22Rv1 (cell line): ENCODE measurements around the gene SMAD3.

Source experiments
- H3K27ac ChIP-seq: fragments of 450-650 bp; 2 replicates; pipeline ENCODE4 v1.5.1; 2017
- ZFX ChIP-seq: fragments of 450-650 bp; IDR thresholded peaks from 2 replicates; pipeline ENCODE4 v1.6.1; 2017; ENCODE audit warnings: antibody characterized with exemption, borderline replicate concordance
- TF ChIP-seq, protein P1 (sequence below): fragments of 450-650 bp; IDR thresholded peaks from 2 replicates; pipeline ENCODE4 v1.5.1; 2017; ENCODE audit warnings: mild to moderate bottlenecking

Gene SMAD3

DNA sequence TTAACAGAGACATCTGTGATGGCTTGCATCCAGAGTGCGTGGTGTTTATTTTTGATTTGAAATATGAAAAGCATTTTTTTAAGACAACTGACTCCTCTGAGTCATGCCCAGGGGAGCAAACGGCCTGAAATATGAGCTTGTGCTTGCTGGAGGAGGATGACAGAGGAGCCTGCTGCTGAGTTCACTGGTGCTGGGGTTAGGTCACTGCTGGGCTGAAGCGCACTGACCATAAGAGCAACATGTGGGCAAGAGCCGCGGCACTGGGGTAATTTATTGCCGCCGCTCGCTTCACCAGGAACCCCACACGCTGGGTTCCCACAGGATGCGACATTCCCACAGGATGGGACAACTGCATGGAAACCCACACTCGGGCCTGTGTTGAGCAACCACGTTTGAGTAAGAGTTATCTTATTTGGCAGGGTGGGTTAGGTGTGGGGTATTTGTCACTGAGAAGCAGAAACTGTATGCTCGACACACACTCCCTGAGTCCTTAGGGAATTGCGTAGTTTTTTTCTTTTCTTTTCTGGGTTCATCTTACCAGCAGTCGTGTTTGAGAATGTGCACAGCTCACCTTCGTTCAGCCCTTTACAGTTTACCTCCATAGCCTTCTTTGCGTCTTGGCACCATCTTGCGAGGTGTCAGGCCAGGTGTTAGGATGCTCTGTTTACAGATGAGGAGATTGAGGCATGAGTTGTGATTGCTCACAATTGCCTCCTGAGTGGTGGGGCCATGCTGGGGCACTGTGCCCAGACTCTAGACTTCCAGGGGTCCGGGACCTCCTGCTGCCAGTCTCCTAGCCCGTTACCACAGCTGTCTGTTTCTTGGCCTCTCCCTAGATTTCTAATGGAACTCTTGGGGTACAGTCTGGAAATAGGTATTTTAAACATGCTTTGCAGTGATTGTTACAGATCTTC lies 60.4 kb downstream of the SMAD3 start:
- no peak overlapping the region for H3K27ac ChIP-seq
- TF ChIP-seq ZFX = no peak
- TF ChIP-seq, protein P1, sequence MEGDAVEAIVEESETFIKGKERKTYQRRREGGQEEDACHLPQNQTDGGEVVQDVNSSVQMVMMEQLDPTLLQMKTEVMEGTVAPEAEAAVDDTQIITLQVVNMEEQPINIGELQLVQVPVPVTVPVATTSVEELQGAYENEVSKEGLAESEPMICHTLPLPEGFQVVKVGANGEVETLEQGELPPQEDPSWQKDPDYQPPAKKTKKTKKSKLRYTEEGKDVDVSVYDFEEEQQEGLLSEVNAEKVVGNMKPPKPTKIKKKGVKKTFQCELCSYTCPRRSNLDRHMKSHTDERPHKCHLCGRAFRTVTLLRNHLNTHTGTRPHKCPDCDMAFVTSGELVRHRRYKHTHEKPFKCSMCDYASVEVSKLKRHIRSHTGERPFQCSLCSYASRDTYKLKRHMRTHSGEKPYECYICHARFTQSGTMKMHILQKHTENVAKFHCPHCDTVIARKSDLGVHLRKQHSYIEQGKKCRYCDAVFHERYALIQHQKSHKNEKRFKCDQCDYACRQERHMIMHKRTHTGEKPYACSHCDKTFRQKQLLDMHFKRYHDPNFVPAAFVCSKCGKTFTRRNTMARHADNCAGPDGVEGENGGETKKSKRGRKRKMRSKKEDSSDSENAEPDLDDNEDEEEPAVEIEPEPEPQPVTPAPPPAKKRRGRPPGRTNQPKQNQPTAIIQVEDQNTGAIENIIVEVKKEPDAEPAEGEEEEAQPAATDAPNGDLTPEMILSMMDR = no peak

DNA sequence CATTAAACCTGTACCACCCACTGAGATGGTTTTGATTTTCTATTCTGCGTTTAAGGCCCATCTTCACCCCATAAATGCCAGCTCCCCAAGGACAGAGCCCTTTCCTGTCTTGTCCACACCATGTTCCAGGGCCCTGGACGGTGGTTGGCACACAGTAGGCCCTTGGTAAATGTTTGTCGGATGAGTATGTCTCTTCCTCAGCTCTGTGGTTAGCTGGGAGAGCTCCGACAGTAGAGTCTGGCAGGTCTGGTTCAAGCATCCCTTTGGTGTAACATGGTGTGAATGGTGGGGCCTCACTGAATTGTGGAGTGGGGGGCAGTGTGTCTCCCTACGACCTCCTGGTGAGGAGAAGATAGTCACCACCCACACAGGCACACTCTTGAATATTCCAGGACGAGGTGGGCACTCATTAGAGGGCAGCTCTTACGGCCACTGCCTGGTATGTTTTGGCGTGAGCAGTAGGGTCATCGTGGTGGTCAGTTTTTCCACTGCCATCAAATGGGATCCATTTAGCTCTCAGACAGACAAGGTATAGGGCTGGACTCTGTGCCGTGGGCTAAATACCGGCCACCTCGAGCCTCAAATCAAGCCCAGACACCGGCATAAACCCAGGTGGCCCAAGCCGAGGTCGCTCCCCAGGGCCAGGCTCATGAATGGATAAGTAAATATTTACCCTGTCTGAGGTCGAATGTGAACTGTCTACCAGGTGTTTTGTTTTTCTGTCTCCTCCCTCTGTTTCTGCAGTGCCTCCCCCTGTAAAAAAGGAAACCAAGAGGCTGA lies 61.3 kb downstream of the SMAD3 start:
- TF ChIP-seq, protein P1 = no peak
- no peak for TF ChIP-seq ZFX
- H3K27ac ChIP-seq = no peak overlapping the region

DNA sequence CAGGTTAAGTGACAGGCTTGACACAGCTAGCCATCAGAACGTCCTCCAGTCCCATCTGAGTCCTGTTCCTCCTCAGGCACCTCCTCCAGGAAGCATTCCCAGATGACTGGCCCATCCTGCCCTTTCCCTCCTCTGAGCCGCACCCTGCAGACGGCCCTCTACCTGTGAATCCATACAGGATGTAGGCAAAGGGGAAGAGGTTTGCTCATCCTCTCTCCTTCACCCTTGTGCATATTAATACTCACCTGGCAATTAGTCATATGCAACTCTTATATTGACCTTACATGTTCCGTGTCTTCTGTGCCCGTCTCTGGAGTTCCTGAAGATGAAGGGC lies 61.9 kb downstream of the SMAD3 start:
- TF ChIP-seq ZFX = no peak
- TF ChIP-seq, protein P1 = no peak
- H3K27ac ChIP-seq = no peak overlapping the region

DNA sequence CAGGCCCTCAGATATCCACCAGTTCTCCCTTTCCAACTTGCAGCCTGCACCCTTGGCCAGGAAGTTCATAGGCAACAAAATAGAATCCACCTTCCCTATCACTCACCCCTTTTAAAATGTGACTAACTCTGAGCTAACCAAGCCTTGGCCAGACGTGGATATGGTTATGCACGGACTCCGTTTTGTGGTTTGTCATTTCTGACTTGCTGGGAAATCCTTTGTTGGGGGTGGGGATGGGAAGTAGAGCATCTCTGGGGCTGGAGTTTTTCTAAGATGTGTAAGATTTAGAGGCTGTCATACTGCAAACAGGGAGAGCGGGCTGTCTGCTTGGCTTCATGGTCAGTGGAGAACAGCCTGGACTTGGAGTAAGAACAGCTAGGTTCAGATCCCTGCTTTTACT lies 62.6 kb downstream of the SMAD3 start:
- TF ChIP-seq, protein P1 = no peak
- no peak for TF ChIP-seq ZFX

DNA sequence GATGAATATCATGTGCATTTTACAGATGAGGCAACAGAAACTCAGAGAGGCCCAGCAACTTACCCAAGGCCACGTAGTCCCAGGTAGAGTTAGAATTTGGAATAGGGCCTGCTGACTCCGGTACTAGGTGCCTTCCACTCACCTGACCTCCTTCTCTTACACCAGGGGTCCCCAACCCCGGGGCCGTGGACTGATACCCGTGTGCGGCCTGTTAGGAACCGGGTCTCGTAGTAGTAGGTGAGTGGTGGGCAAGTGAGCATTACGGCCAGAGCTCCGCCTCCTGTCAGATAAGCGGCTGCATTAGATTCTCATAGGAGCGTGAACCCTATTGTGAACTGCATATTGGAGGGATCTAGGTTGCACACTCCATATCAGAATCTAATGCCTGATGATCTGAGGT lies 64.8 kb downstream of the SMAD3 start:
- no peak overlapping the region for H3K27ac ChIP-seq
- TF ChIP-seq ZFX = no peak
- TF ChIP-seq, protein P1 = no peak

More for the DNA sequence above, 62.6 kb downstream of the SMAD3 start:
- H3K27ac ChIP-seq = no peak overlapping the region

DNA sequence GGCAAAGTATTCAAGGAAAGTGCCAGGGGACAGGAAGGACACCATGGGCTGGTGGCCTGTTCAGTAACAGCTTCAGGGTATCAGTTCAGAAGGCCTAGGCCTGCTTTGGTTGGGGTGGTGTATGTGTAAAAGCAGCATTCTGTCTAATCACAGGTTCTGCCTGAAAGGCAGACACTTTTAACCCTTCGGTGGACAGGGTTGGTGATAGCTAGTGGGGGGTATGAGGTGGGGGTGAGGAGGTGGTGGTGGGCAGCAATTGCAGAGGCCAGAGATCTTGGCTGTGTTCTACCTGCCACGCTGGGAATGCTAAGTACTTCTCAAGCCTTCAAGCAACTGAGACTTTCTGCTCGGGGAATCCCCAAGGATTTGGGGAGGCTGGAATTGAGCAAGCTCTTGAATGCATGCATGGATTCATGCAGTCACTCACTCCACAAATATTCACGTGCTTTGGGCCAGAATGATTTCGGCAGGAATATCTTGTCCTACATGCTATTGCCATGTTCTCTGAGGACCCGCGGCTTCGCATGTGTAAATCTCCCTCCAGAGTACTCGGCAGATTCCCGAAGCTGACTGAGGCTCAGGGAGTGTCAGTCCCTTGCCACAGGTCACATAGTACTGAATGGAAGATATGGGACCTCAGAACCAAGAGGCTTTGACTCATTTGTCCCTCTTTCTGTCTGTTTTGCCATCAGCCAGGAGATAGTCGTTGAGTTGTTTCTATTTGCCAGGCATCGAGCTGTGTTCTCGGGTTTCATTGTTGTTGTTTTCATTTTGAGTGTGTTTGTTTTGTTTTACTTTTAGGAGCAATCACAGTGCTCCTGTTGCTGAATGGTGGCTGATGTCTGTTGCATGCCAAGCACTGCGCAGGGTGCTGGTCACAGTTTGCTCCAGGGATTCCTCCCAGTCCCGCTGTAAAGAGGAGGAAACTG lies 65.5 kb downstream of the SMAD3 start:
- H3K27ac ChIP-seq = no peak overlapping the region
- TF ChIP-seq, protein P1 = no peak
- TF ChIP-seq ZFX = no peak
